ENCODE results near the gene LIN7A.

The LIN7A gene

GRCh38 chr12:80937391-80938238 lies at the start of gene LIN7A:
Gene LIN7A (minus strand): TSS chr12:80937934. CDS start chr12:80937722, 212 bp downstream.
- peak; percentile 23 for DNase-seq

- DNase-seq: peak; percentile 1
Measured at GRCh38 chr12:80986224-80986623, 48.5 kb upstream of the LIN7A start.

- no peak for DNase-seq
Measured at GRCh38 chr12:80979816-80980215, 42.1 kb upstream of the LIN7A start.

- DNase-seq: no peak
Measured at GRCh38 chr12:80979251-80979650, 41.5 kb upstream of the LIN7A start.

- DNase-seq: no peak
Measured at GRCh38 chr12:80977346-80977745, 39.6 kb upstream of the LIN7A start.

GRCh38 chr12:80968326-80968725 lies 30.6 kb upstream of the LIN7A start:
- no peak for DNase-seq

- DNase-seq: no peak
Measured at GRCh38 chr12:80967565-80967964, 29.8 kb upstream of the LIN7A start.

- DNase-seq: no peak
Measured at GRCh38 chr12:80966001-80966400, 28.3 kb upstream of the LIN7A start.

- DNase-seq: no peak
Measured at GRCh38 chr12:80958162-80958561, 20.4 kb upstream of the LIN7A start.

- DNase-seq: no peak
Measured at GRCh38 chr12:80954857-80955520, 17.3 kb upstream of the LIN7A start.

- DNase-seq: no peak
Measured at GRCh38 chr12:80952443-80952842, 14.7 kb upstream of the LIN7A start.

- no peak for DNase-seq
Measured at GRCh38 chr12:80946591-80946990, 8.9 kb upstream of the LIN7A start.

GRCh38 chr12:80943338-80943737 lies 5.6 kb upstream of the LIN7A start:
- no peak for DNase-seq

GRCh38 chr12:80941916-80942315 lies 4.2 kb upstream of the LIN7A start:
- DNase-seq: no peak

- DNase-seq: no peak
Measured at GRCh38 chr12:80939231-80939950, 1.7 kb upstream of the LIN7A start.

- DNase-seq: no peak
Measured at GRCh38 chr12:80938397-80938796, 663 bp upstream of the LIN7A start.

GRCh38 chr12:80936642-80937390 lies 918 bp downstream of the LIN7A start:
- DNase-seq: peak; percentile 39

- peak; percentile 47 for DNase-seq
Measured at GRCh38 chr12:80936353-80936641, 1.4 kb downstream of the LIN7A start.

GRCh38 chr12:80935111-80935510 lies 2.6 kb downstream of the LIN7A start:
- no peak for DNase-seq

GRCh38 chr12:80925983-80926382 lies 11.8 kb downstream of the LIN7A start:
- DNase-seq: no peak

GRCh38 chr12:80925237-80925636 lies 12.5 kb downstream of the LIN7A start:
- DNase-seq: no peak

GRCh38 chr12:80924437-80924836 lies 13.3 kb downstream of the LIN7A start:
- no peak for DNase-seq

GRCh38 chr12:80920006-80920405 lies 17.7 kb downstream of the LIN7A start:
- DNase-seq: no peak
